Tibial artery (tissue), 4 donors: ENCODE results near the gene UCHL5.
"Not testable (repeated sequence)": the region's sequence is repeated elsewhere in the genome, so short reads cannot be mapped to it uniquely, and the experiment has no call there.

ENCODE experiments used
- DNase-seq, 2 donors: peaks; one replicate each; pipeline ENCODE4 v3.0.0-alpha.2; 2019
- H3K27ac ChIP-seq, 2 donors: fragments of 200-600 bp; sonication (generic) in 1 of 2; 1 replicate in 1 of 2; 2 replicates in 1 of 2; pipeline ENCODE4 v1.5.1; 2018 to 2019; ENCODE audit warnings: mild to moderate bottlenecking in 1 of 2
- H3K27me3 ChIP-seq, 2 donors: fragments of 200-600 bp; sonication (generic) in 1 of 2; one replicate each; pipeline versions ENCODE4 v1.5.1 to v1.6.0; 2016 to 2019
- H3K36me3 ChIP-seq, 3 donors: fragments of 200-600 bp; sonication (generic) in 2 of 3; one replicate each; pipeline ENCODE4 v1.5.1; 2016 to 2019; ENCODE audit warnings: mild to moderate bottlenecking in 2 of 3
- H3K4me1 ChIP-seq, 4 donors: fragments of 200-600 bp; sonication (generic) in 2 of 4; 1 replicate in 3 of 4; 2 replicates in 1 of 4; pipeline ENCODE4 v1.5.1; 2016 to 2019
- H3K4me3 ChIP-seq, 2 donors: fragments of 200-600 bp; sonication (generic) in 1 of 2; 1 replicate in 1 of 2; 2 replicates in 1 of 2; pipeline ENCODE4 v1.5.1; 2018 to 2019; ENCODE audit warnings: mild to moderate bottlenecking in 2 of 2
- H3K9me3 ChIP-seq, 3 donors: fragments of 200-600 bp; sonication (generic) in 1 of 3; one replicate each; pipeline ENCODE4 v1.5.1; 2016 to 2019
- intact Hi-C: fragments of 100-400 bp; cut with DNase I; formaldehyde crosslinking; loops from one replicate; pipeline ENCODE4 v1.15.0; 2023; ENCODE audit warnings: low total_unique reads
- TF ChIP-seq, protein P1 (sequence below), 2 experiments: fragments of 200-600 bp in 1 of 2; fragments of 450-650 bp in 1 of 2; IDR thresholded peaks; one replicate each; pipeline ENCODE4 v1.5.1; 2017 to 2019; ENCODE audit warnings: antibody characterized with exemption in 2 of 2, mild to moderate bottlenecking in 1 of 2, moderate library complexity in 1 of 2

Gene UCHL5

DNA sequence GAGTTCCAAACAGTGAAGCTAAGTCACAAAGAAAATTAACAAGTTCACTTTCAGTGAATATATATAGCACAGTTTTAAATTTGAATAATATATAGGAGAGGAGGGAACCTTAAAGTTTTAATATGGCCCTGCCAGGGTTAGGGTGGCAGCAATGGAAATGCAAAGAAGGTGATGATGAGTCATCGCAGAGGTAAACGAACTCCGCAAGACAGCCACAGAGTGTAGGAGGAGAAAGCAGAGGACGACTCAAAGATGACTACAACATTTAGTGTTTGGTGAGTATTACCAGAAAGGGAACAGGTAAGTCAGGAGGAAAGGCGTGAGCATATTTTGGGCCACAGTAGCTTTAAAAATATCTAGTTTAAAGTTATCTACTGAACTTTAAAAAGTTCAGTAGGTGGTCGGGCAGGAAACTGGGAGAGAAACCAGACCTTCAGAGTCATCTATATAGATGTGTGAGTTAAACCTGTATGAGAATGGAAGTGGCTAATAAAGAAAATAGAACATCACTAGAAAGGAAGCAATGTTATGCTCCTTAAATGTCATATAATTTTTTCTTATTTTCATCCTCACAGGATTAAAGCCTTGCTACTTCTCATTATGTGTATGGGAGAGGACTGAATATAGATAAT, 75.7 kb downstream of the UCHL5 start:
- Histone ChIP-seq H3K9me3 (no peaks in the 10 kb centered on the region), H3K27ac (no peak overlapping the region)
- intact Hi-C loops = no loop called here

DNA sequence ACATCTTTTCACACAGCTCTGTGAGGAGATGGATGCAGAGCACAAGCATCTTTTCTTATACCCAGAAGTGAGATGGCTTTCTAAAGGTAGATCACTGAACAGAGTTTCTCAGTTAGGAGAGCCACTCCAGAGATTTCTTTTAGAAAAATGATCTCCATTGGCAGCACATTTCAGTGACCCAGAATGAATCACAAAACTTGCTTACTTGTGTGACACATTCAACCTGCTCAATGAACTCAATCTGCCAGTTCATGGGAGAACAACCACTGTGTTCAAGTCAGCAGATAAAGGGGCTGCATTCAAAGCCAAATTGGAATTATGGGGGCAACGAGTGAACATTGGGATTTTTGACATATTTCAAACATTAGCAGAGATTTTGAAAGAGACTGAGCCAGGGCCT, 78.3 kb downstream of the UCHL5 start:
- no peak for DNase-seq
- intact Hi-C loops = no loop called here
- TF ChIP-seq, protein P1, sequence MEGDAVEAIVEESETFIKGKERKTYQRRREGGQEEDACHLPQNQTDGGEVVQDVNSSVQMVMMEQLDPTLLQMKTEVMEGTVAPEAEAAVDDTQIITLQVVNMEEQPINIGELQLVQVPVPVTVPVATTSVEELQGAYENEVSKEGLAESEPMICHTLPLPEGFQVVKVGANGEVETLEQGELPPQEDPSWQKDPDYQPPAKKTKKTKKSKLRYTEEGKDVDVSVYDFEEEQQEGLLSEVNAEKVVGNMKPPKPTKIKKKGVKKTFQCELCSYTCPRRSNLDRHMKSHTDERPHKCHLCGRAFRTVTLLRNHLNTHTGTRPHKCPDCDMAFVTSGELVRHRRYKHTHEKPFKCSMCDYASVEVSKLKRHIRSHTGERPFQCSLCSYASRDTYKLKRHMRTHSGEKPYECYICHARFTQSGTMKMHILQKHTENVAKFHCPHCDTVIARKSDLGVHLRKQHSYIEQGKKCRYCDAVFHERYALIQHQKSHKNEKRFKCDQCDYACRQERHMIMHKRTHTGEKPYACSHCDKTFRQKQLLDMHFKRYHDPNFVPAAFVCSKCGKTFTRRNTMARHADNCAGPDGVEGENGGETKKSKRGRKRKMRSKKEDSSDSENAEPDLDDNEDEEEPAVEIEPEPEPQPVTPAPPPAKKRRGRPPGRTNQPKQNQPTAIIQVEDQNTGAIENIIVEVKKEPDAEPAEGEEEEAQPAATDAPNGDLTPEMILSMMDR (IDR thresholded peaks at IDR 0.05) = no peak
- Histone ChIP-seq H3K4me1 (no peaks in the 10 kb centered on the region), H3K4me3 (no peak overlapping the region), H3K27me3 (no peaks in the 10 kb centered on the region), H3K27ac (no peak overlapping the region), H3K9me3 (no peaks in the 10 kb centered on the region), H3K36me3 (no peaks in the 10 kb centered on the region)

More for the DNA sequence above, 75.7 kb downstream of the UCHL5 start:
- TF ChIP-seq, protein P1 (IDR thresholded peaks at IDR 0.05) = no peak
- Histone ChIP-seq H3K4me3 (no peak overlapping the region), H3K36me3 (peaks cover 0 to 8% (median 6%) of the 10 kb centered on the region in 3 donors), H3K4me1 (no peaks in the 10 kb centered on the region), H3K27me3 (no peaks in the 10 kb centered on the region)
- no peak for DNase-seq

DNA sequence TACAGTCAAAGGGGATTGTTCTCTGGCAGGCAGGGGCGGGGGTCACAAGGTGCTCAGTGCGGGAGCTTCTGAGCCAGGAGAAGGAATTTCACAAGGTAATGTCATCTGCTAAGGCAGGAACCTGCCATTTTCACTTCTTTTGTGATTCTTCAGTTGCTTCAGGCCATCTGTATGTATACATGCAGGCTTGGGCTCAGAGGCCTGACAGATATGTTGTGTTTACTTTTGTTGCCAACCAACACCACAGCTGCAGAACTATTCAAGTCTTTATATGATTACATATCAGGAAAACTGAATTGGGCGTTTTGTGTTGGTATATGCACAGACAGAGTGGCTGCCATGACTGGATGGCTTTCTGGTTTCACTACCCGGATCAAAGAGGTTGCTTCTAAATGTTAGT, 78.8 kb downstream of the UCHL5 start:
- H3K27me3 ChIP-seq, H3K4me1 ChIP-seq, H3K36me3 ChIP-seq, DNase-seq, intact Hi-C loops, H3K27ac ChIP-seq, H3K9me3 ChIP-seq, H3K4me3 ChIP-seq: not testable (repeated sequence)

DNA sequence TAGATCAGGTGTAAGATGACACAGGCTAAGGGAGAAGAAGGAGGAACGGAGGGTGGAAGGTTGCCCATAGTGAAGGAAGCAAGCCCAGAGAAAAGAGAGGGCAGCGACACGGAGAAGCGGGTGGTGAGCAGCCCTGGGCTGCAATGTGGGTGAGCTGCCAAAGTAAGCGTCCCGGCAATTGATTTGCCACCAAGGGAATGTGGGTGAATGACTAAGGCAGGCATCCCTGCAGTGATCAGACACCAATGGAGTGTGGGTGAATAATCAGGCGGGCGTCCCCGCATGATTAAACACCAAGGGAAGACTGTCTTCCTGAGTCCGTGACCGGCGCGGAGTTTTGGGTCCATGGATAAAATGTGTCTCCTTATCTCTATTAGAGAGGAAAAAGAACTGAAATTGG, 79.6 kb downstream of the UCHL5 start:
- Histone ChIP-seq H3K9me3 (no peaks in the 10 kb centered on the region), H3K27ac (no peak overlapping the region), H3K27me3 (no peaks in the 10 kb centered on the region), H3K36me3 (no peaks in the 10 kb centered on the region), H3K4me1 (no peaks in the 10 kb centered on the region), H3K4me3 (no peak overlapping the region)
- intact Hi-C loops = no loop called here
- TF ChIP-seq, protein P1 (IDR thresholded peaks at IDR 0.05) = no peak
- no peak for DNase-seq

DNA sequence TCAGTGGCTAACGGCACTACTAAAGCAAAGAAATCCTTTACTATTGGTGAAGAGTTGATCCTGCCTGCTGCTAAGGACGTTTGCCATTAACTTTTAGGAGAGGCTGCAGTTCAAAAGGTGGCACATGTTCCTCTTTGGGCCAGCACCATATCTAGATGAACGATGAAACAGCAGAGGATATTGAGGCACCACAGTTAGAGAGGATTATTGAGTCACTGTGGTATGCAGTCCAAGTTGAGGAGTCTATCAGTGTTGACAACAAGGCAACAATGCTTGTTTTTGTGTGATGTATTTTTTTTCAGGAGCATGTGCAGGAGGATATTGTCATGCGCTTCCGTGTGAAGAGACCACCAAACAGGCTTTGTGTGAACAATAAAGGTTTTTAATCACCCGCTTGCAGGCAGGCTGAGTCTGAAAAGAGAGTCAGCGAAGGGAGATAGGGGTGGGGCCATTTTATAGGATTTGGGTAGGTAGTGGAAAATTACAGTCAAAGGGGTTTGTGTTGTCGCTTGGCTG, 80.9 kb downstream of the UCHL5 start:
- DNase-seq = no peak
- TF ChIP-seq, protein P1 (IDR thresholded peaks at IDR 0.05) = no peak
- Histone ChIP-seq H3K27ac (no peak overlapping the region), H3K27me3 (no peaks in the 10 kb centered on the region), H3K9me3 (no peaks in the 10 kb centered on the region), H3K4me1 (no peaks in the 10 kb centered on the region), H3K4me3 (no peak overlapping the region), H3K36me3 (no peaks in the 10 kb centered on the region)
- intact Hi-C loops = no loop called here

DNA sequence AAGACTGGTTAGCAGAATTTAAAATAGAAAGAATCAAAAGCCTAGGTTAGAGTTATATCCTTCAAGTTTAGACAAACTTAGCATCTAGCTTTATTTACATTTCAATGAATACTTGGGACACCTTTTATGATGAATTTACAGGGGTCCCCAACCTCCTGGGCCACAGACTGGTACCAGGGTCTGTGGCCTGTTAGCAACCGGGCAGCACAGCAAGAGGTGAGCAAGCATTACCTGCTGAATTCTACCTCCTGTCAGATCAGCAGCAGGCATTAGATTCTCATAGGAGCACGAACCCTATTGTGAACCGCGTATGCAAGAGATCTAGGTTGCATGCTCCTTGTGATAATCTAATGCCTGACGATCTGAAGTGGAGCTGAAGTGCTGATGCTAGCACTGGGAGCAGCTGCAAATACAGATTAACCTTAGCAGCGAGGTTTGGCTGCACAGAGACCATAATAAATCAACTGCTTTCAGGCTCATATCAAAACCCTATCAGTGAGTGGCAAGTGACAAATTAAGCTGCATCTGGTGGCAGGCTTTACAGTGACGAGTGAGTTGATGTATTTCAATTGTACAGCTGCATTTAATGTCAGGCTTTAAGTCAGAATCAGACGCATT, 82.0 kb downstream of the UCHL5 start:
- H3K27me3 ChIP-seq = no peaks in the 10 kb centered on the region
- no peak overlapping the region for H3K4me3 ChIP-seq
- H3K36me3 ChIP-seq = no peaks in the 10 kb centered on the region
- TF ChIP-seq, protein P1 (IDR thresholded peaks at IDR 0.05) = no peak
- no peaks in the 10 kb centered on the region for H3K9me3 ChIP-seq
- no peaks in the 10 kb centered on the region for H3K4me1 ChIP-seq
- DNase-seq = no peak
- intact Hi-C loops = no loop called here
- no peak overlapping the region for H3K27ac ChIP-seq
